Measurements from ENCODE around the gene TMEM239.

TMEM239 gene

DNA sequence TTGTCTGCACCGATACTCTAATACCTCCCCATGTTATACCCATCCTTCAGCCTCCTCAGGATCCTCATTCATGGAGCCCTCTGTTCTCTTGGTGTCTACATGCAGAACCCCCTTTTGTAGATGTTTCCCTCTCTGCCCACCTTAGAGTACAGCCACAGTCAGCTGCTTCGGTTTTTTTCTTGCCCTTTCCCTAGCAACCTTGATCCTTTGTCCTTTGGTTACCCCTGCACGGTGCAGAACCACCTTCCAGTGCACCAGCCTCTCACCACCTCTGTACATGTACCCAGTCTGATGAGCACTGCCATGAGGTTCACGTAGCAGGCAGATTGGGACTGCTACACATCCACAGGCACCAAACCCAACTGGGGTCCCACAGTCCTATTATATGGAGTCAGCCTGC lies 31.6 kb downstream of the TMEM239 start:
- no peak for TF ChIP-seq TCF12 (IDR thresholded peaks at IDR 0.05; ENCODE audit: low read depth)
- TF ChIP-seq TAF1 (IDR thresholded peaks at IDR 0.05; ENCODE audit: low read depth), result no peak
- TF ChIP-seq, protein P1, sequence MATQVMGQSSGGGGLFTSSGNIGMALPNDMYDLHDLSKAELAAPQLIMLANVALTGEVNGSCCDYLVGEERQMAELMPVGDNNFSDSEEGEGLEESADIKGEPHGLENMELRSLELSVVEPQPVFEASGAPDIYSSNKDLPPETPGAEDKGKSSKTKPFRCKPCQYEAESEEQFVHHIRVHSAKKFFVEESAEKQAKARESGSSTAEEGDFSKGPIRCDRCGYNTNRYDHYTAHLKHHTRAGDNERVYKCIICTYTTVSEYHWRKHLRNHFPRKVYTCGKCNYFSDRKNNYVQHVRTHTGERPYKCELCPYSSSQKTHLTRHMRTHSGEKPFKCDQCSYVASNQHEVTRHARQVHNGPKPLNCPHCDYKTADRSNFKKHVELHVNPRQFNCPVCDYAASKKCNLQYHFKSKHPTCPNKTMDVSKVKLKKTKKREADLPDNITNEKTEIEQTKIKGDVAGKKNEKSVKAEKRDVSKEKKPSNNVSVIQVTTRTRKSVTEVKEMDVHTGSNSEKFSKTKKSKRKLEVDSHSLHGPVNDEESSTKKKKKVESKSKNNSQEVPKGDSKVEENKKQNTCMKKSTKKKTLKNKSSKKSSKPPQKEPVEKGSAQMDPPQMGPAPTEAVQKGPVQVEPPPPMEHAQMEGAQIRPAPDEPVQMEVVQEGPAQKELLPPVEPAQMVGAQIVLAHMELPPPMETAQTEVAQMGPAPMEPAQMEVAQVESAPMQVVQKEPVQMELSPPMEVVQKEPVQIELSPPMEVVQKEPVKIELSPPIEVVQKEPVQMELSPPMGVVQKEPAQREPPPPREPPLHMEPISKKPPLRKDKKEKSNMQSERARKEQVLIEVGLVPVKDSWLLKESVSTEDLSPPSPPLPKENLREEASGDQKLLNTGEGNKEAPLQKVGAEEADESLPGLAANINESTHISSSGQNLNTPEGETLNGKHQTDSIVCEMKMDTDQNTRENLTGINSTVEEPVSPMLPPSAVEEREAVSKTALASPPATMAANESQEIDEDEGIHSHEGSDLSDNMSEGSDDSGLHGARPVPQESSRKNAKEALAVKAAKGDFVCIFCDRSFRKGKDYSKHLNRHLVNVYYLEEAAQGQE (IDR thresholded peaks at IDR 0.05; ENCODE audit: low read depth), result no peak
- TF ChIP-seq FOXM1 (IDR thresholded peaks at IDR 0.05; ENCODE audit: borderline replicate concordance, low read depth), result no peak
- TF ChIP-seq CREB1 (IDR thresholded peaks at IDR 0.05; ENCODE audit: low read depth), result no peak
- TF ChIP-seq EP300 (IDR thresholded peaks at IDR 0.05; ENCODE audit: borderline replicate concordance), result no peak
- no peak for TF ChIP-seq CEBPB (IDR thresholded peaks at IDR 0.05)
- no peak for TF ChIP-seq YY1 (IDR thresholded peaks at IDR 0.05; ENCODE audit: low read depth)
- no peak for TF ChIP-seq RAD21 (IDR thresholded peaks at IDR 0.05; ENCODE audit: low read depth)
- no peak for TF ChIP-seq MAX (IDR thresholded peaks at IDR 0.05)
- no peak for TF ChIP-seq TEAD4 (IDR thresholded peaks at IDR 0.05)
- TF ChIP-seq, protein P2, sequence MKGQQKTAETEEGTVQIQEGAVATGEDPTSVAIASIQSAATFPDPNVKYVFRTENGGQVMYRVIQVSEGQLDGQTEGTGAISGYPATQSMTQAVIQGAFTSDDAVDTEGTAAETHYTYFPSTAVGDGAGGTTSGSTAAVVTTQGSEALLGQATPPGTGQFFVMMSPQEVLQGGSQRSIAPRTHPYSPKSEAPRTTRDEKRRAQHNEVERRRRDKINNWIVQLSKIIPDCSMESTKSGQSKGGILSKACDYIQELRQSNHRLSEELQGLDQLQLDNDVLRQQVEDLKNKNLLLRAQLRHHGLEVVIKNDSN (IDR thresholded peaks at IDR 0.05), result no peak
- no peak for TF ChIP-seq ZBTB7A (IDR thresholded peaks at IDR 0.05; ENCODE audit: low read depth)
- TF ChIP-seq NFIC (IDR thresholded peaks at IDR 0.05), result no peak
- no peak for TF ChIP-seq EGR1 (IDR thresholded peaks at IDR 0.05)

DNA sequence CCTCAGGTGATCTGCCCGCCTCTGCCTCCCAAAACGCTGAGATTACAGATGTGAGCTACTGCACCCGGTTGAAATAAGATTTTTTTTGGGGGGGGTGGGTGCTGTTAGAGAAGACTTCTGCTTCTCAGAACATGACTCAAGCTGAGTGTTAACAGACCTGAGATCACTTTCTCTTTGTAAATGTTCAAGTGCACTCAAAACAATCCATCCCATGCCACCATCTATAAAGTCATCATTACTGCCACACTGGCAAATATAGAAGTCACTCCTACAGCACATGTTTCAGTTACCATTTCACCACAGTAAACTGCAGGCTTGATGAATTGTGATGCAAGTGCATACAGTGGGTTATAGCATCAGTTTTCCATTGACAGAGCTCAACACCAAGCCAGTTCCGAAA lies 33.4 kb downstream of the TMEM239 start:
- no peak for TF ChIP-seq EP300 (IDR thresholded peaks at IDR 0.05; ENCODE audit: borderline replicate concordance)
- TF ChIP-seq EGR1 (IDR thresholded peaks at IDR 0.05), result no peak
- TF ChIP-seq, protein P2 (IDR thresholded peaks at IDR 0.05), result no peak
- TF ChIP-seq MAX (IDR thresholded peaks at IDR 0.05), result no peak
- TF ChIP-seq CREB1 (IDR thresholded peaks at IDR 0.05; ENCODE audit: low read depth), result no peak
- no peak for TF ChIP-seq TEAD4 (IDR thresholded peaks at IDR 0.05)
- TF ChIP-seq RAD21 (IDR thresholded peaks at IDR 0.05; ENCODE audit: low read depth), result no peak
- no peak for TF ChIP-seq TCF12 (IDR thresholded peaks at IDR 0.05; ENCODE audit: low read depth)

DNA sequence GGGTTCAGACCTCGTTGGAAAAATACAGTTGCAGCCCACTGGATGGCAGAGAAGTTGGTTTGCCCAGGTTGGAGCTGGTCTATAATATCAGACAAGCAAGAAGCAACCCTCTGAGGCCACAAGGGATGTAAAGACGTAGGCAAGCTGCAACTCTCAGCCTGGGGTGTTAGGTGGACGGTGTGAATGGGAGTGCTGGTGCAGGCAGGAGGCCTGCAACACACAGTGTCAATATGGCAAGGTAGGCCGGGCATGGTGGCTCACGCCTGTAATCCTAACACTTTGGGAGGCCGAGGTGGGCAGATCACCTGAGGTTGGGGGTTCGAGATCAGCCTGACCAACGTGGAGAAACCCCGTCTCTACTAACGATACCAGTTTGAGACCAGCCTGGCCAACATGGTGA lies 34.9 kb downstream of the TMEM239 start:
- TF ChIP-seq EP300 (IDR thresholded peaks at IDR 0.05; ENCODE audit: borderline replicate concordance), result no peak

DNA sequence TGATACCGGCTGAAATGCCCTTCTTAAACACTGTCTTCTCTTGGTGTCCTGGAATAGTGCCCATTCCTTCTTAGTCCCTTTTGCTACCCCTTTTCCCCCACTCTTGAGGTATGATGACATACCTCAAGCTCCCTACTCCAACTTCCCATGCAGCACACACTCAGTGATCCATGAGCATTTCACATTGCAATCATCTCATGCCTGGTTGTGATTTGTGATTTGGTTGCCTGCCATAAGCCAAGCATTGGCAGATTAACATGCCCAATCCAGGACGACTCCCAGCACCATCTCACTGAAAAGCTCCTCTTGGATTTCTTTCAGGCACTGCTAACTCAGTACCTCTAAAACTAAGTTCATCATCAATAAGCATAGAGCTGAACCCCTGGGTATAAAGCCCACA lies 42.4 kb downstream of the TMEM239 start:
- TF ChIP-seq ZBTB7A (IDR thresholded peaks at IDR 0.05; ENCODE audit: low read depth) (no peak), TCF12 (IDR thresholded peaks at IDR 0.05; ENCODE audit: low read depth) (no peak), TEAD4 (IDR thresholded peaks at IDR 0.05) (no peak), FOXM1 (IDR thresholded peaks at IDR 0.05; ENCODE audit: borderline replicate concordance, low read depth) (no peak), CREB1 (IDR thresholded peaks at IDR 0.05; ENCODE audit: low read depth) (no peak), EP300 (IDR thresholded peaks at IDR 0.05; ENCODE audit: borderline replicate concordance) (no peak)
- TF ChIP-seq, protein P1 (IDR thresholded peaks at IDR 0.05; ENCODE audit: low read depth), result no peak

- TF ChIP-seq FOXM1 (IDR thresholded peaks at IDR 0.05; ENCODE audit: borderline replicate concordance, low read depth), result no peak
These were observed 43.4 kb downstream of the TMEM239 start for GRCh38 chr20:2859330-2860121.

DNA sequence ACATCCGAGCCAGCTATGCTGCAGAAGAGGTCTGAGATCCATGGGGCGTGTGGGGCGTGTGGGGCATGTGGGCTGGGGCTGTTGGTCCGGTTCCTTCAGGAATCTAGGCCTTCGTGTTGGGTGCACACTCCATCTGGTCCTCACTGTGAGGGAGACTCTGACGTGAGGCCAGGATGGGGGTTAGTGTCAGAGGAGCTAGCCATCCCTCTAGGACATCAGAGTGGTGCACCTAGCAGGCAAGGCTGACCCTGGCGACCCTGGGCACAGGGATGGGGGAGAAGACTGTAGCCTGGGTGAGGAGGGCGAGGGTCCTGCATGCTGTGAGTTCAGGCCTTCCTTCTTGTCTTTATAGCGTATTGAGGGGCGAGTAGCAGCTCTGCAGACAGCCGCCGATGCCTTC lies 48.5 kb downstream of the TMEM239 start:
- no peak for TF ChIP-seq TEAD4 (IDR thresholded peaks at IDR 0.05)
- no peak for TF ChIP-seq EGR1 (IDR thresholded peaks at IDR 0.05)
- no peak for TF ChIP-seq EP300 (IDR thresholded peaks at IDR 0.05; ENCODE audit: borderline replicate concordance)
- TF ChIP-seq, protein P2 (IDR thresholded peaks at IDR 0.05), result no peak
- TF ChIP-seq ZBTB7A (IDR thresholded peaks at IDR 0.05; ENCODE audit: low read depth), result no peak
- TF ChIP-seq CREB1 (IDR thresholded peaks at IDR 0.05; ENCODE audit: low read depth), result no peak
- no peak for TF ChIP-seq CEBPB (IDR thresholded peaks at IDR 0.05)
- no peak for TF ChIP-seq TAF1 (IDR thresholded peaks at IDR 0.05; ENCODE audit: low read depth)
- no peak for TF ChIP-seq YY1 (IDR thresholded peaks at IDR 0.05; ENCODE audit: low read depth)
- TF ChIP-seq TCF12 (IDR thresholded peaks at IDR 0.05; ENCODE audit: low read depth), result no peak
- no peak for TF ChIP-seq FOXM1 (IDR thresholded peaks at IDR 0.05; ENCODE audit: borderline replicate concordance, low read depth)
- no peak for TF ChIP-seq NFIC (IDR thresholded peaks at IDR 0.05)
- TF ChIP-seq, protein P1 (IDR thresholded peaks at IDR 0.05; ENCODE audit: low read depth), result no peak
- TF ChIP-seq RAD21 (IDR thresholded peaks at IDR 0.05; ENCODE audit: low read depth), result no peak
- TF ChIP-seq MAX (IDR thresholded peaks at IDR 0.05), result no peak

All from Ishikawa (cell line).